ENCODE results near the gene ALCAM. TPM values are rescaled to one million over a fixed set of nuclear protein-coding genes. Genes with fewer than 3 reads are reported as not detected.

ALCAM gene
- total and polyA plus RNA-seq, 2 of the 8 experiments (the other 6 are each of a cell fraction or from before 2014, with no cell fraction given) = 10.8 to 33.0 TPM

DNA sequence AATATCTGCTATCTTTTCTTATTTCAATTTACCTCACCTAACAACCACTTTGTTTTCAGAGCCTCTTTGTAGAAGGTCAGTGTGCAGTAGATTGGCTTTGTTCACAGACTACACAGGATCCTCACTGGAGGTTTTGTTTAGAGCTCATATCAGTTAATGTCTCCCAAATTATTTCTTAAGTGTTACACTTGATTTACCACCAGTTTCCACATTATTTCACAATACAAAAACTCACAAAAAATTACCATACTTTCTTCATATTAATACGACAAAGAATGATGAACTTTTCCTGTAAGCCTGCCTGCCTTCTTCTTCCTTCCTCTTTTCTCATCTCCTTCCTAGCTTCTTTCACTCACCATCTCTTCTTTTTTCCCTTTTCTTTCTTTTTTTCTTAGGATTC, 133.3 kb downstream of the ALCAM start (continued):
- TF ChIP-seq, protein P1, sequence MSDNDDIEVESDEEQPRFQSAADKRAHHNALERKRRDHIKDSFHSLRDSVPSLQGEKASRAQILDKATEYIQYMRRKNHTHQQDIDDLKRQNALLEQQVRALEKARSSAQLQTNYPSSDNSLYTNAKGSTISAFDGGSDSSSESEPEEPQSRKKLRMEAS (IDR thresholded peaks at IDR 0.05) = no peak
- TF ChIP-seq EP300 (IDR thresholded peaks at IDR 0.05; ENCODE audit: borderline replicate concordance in 1 of 2, low read depth in 2 of 2, low read length in 2 of 2) (no peak), ZNF274 (IDR thresholded peaks at IDR 0.05; ENCODE audit: borderline replicate concordance, extremely low read depth, low read length) (no peak)

Measured in H1 (cell line).